Measurements from ENCODE around the gene ZNF654. TPM values are rescaled to one million over a fixed set of nuclear protein-coding genes. Genes with fewer than 3 reads are reported as not detected.

Gene ZNF654
- total RNA-seq, 1 donor from 2014 or later = 18.7 TPM

DNA sequence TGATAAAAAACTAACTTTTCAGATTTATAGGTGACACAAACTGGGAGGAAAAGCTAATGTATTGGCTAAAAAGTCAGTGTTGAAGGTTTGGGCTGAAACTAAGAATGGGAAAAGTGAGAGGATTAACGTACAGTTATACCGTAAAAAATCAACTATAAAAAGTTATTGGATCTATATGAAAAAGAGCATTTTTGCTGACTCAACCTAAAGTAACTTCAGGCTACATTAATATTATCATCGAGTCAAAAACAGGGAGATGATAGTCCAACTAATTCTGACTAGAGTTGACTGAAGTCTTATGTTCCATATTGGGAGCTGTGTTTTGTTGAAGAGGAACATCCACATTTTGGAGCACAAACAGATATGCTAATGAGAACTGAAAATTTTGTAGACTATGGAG lies 19.9 kb downstream of the ZNF654 start:
- DNase-seq (ENCODE audit: low read depth) (no peak), FAIRE-seq (no peak)
- Histone ChIP-seq H4K20me1 (ENCODE audit: insufficient read depth, low read length) (peaks cover 48% of the 10 kb centered on the region), H3K9ac (ENCODE audit: low read length) (no peak overlapping the region), H2AFZ (ENCODE audit: low read depth, low read length) (no peak overlapping the region), H3K27me3 (ENCODE audit: insufficient read depth, low read length) (no peaks in the 10 kb centered on the region), H3K27ac (ENCODE audit: low read depth, low read length) (no peak overlapping the region), H3K4me2 (ENCODE audit: low read length) (no peak overlapping the region), H3K36me3 (ENCODE audit: insufficient read depth, low read length) (no peaks in the 10 kb centered on the region), H3K4me1 (ENCODE audit: insufficient read depth, low read length) (no peaks in the 10 kb centered on the region), H3K4me3 (ENCODE audit: insufficient read depth, low read depth, low read length) (no peak overlapping the region), H3K9me3 (ENCODE audit: insufficient read depth, low read depth, low read length) (no peaks in the 10 kb centered on the region), H3K79me2 (ENCODE audit: insufficient read depth, low read length) (peaks cover 94% of the 10 kb centered on the region)
- Mint-ChIP-seq H3K4me1 (ENCODE audit: low read depth, unreplicated experiment) (no peaks in the 10 kb centered on the region), H3K36me3 (ENCODE audit: low read depth, unreplicated experiment) (no peaks in the 10 kb centered on the region), H3K9me3 (ENCODE audit: unreplicated experiment) (peaks cover 3% of the 10 kb centered on the region), H3K27ac (ENCODE audit: unreplicated experiment) (no peak overlapping the region), H3K27me3 (ENCODE audit: low read depth, unreplicated experiment) (no peaks in the 10 kb centered on the region), H3K4me3 (ENCODE audit: unreplicated experiment) (no peak overlapping the region)
- TF ChIP-seq, protein P1, sequence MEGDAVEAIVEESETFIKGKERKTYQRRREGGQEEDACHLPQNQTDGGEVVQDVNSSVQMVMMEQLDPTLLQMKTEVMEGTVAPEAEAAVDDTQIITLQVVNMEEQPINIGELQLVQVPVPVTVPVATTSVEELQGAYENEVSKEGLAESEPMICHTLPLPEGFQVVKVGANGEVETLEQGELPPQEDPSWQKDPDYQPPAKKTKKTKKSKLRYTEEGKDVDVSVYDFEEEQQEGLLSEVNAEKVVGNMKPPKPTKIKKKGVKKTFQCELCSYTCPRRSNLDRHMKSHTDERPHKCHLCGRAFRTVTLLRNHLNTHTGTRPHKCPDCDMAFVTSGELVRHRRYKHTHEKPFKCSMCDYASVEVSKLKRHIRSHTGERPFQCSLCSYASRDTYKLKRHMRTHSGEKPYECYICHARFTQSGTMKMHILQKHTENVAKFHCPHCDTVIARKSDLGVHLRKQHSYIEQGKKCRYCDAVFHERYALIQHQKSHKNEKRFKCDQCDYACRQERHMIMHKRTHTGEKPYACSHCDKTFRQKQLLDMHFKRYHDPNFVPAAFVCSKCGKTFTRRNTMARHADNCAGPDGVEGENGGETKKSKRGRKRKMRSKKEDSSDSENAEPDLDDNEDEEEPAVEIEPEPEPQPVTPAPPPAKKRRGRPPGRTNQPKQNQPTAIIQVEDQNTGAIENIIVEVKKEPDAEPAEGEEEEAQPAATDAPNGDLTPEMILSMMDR (IDR thresholded peaks at IDR 0.05; ENCODE audit: insufficient read depth, low read depth, low read length) = no peak
- TF ChIP-seq EZH2 (IDR thresholded peaks at IDR 0.05; ENCODE audit: insufficient read depth, low read length) = no peak

DNA sequence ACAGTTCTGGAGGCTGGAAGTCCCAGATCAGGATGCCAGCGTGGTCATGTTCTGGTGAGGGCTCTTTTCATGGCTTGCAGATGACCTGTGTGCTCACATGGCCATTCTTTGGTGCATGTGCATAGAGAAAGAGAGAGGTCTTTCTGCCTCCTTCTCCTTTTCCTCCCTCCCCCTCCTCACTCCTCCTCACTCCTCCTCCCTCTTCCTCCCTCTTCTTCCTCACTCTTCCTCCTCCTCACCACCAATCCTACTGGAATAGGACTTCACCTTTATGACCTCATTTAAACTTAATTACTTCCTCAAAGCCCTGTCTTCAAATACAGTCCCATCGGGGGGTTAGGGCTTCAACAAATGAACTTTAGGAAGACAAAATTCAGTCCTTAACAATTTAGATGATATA lies 23.8 kb downstream of the ZNF654 start:
- Histone ChIP-seq H2AFZ (ENCODE audit: low read depth, low read length) (no peak overlapping the region), H3K4me2 (ENCODE audit: low read length) (no peak overlapping the region), H3K79me2 (ENCODE audit: insufficient read depth, low read length) (peaks cover 74% of the 10 kb centered on the region), H3K4me3 (ENCODE audit: insufficient read depth, low read depth, low read length) (no peak overlapping the region), H3K27me3 (ENCODE audit: insufficient read depth, low read length) (no peaks in the 10 kb centered on the region), H3K27ac (ENCODE audit: low read depth, low read length) (no peak overlapping the region), H3K4me1 (ENCODE audit: insufficient read depth, low read length) (no peaks in the 10 kb centered on the region), H3K36me3 (ENCODE audit: insufficient read depth, low read length) (no peaks in the 10 kb centered on the region), H4K20me1 (ENCODE audit: insufficient read depth, low read length) (peaks cover 37% of the 10 kb centered on the region), H3K9ac (ENCODE audit: low read length) (no peak overlapping the region), H3K9me3 (ENCODE audit: insufficient read depth, low read depth, low read length) (no peaks in the 10 kb centered on the region)
- TF ChIP-seq, protein P1 (IDR thresholded peaks at IDR 0.05; ENCODE audit: insufficient read depth, low read depth, low read length) = no peak
- TF ChIP-seq EZH2 (IDR thresholded peaks at IDR 0.05; ENCODE audit: insufficient read depth, low read length) = no peak
- peaks cover 3% of the 10 kb centered on the region for H3K9me3 Mint-ChIP-seq (ENCODE audit: unreplicated experiment)
- H3K4me3 Mint-ChIP-seq (ENCODE audit: unreplicated experiment) = no peak overlapping the region
- H3K36me3 Mint-ChIP-seq (ENCODE audit: low read depth, unreplicated experiment) = peaks cover 2% of the 10 kb centered on the region
- H3K27me3 Mint-ChIP-seq (ENCODE audit: low read depth, unreplicated experiment) = no peaks in the 10 kb centered on the region
- H3K27ac Mint-ChIP-seq (ENCODE audit: unreplicated experiment) = no peak overlapping the region
- H3K4me1 Mint-ChIP-seq (ENCODE audit: low read depth, unreplicated experiment) = no peaks in the 10 kb centered on the region
- DNase-seq (ENCODE audit: low read depth) (no peak), FAIRE-seq (no peak)

DNA sequence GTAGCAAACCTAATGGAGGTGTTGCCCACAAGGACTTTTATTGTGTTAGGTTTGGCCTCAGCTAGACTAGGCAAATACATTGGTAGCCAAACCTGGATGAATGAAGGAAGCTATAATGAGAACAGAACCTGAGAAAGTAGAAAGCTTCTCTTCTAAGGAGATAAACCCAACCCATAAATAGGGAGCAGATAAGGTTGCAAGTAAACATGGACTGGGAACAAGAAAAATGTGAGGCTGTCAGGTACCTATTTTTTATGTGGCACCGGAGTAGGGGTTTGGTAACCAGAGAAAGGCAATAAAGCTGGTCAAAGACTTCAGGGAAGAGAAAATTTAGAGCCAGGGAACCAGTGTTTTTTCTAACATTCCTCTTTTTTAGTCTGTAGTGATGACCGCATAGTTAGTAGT lies 25.0 kb downstream of the ZNF654 start:
- Histone ChIP-seq H3K27ac (ENCODE audit: low read depth, low read length) (no peak overlapping the region), H3K4me3 (ENCODE audit: insufficient read depth, low read depth, low read length) (no peak overlapping the region), H3K79me2 (ENCODE audit: insufficient read depth, low read length) (peaks cover 62% of the 10 kb centered on the region), H3K9me3 (ENCODE audit: insufficient read depth, low read depth, low read length) (no peaks in the 10 kb centered on the region), H3K4me1 (ENCODE audit: insufficient read depth, low read length) (no peaks in the 10 kb centered on the region), H4K20me1 (ENCODE audit: insufficient read depth, low read length) (peaks cover 29% of the 10 kb centered on the region), H3K36me3 (ENCODE audit: insufficient read depth, low read length) (no peaks in the 10 kb centered on the region), H3K4me2 (ENCODE audit: low read length) (no peak overlapping the region), H2AFZ (ENCODE audit: low read depth, low read length) (no peak overlapping the region), H3K9ac (ENCODE audit: low read length) (no peak overlapping the region), H3K27me3 (ENCODE audit: insufficient read depth, low read length) (no peaks in the 10 kb centered on the region)
- H3K4me3 Mint-ChIP-seq (ENCODE audit: unreplicated experiment) = no peak overlapping the region
- H3K9me3 Mint-ChIP-seq (ENCODE audit: unreplicated experiment) = peaks cover 3% of the 10 kb centered on the region
- no peaks in the 10 kb centered on the region for H3K4me1 Mint-ChIP-seq (ENCODE audit: low read depth, unreplicated experiment)
- FAIRE-seq = no peak
- no peaks in the 10 kb centered on the region for H3K27me3 Mint-ChIP-seq (ENCODE audit: low read depth, unreplicated experiment)
- no peak for DNase-seq (ENCODE audit: low read depth)
- peaks cover 2% of the 10 kb centered on the region for H3K36me3 Mint-ChIP-seq (ENCODE audit: low read depth, unreplicated experiment)
- no peak overlapping the region for H3K27ac Mint-ChIP-seq (ENCODE audit: unreplicated experiment)
- no peak for TF ChIP-seq EZH2 (IDR thresholded peaks at IDR 0.05; ENCODE audit: insufficient read depth, low read length)
- TF ChIP-seq, protein P1 (IDR thresholded peaks at IDR 0.05; ENCODE audit: insufficient read depth, low read depth, low read length) = no peak

All from astrocyte (in vitro differentiated cells and primary cell).